Mesenchymal stem cell (in vitro differentiated cells and primary cell): ENCODE data around the gene NDUFS6.

Source experiments
- DNase-seq: peaks from one replicate; pipeline ENCODE4 v3.0.0-alpha.2; 2013
- H2AFZ ChIP-seq: one replicate; pipeline ENCODE4 v1.6.1; 2013; ENCODE audit warnings: low read depth, mild to moderate bottlenecking, control low read depth, inconsistent platforms, low read length, moderate library complexity
- H2AK5ac ChIP-seq: 2 replicates; pipeline ENCODE4 v1.6.1; 2013; ENCODE audit warnings: low read length, moderate library complexity, mild to moderate bottlenecking, inconsistent platforms; ENCODE audit not compliant: severe bottlenecking
- H2BK120ac ChIP-seq: one replicate; pipeline ENCODE4 v1.6.1; 2013; ENCODE audit warnings: low read depth, mild to moderate bottlenecking, inconsistent platforms, low read length, moderate library complexity
- H2BK12ac ChIP-seq, 2 experiments: one replicate each; pipeline ENCODE4 v1.6.1; 2013; ENCODE audit warnings: inconsistent platforms in 2 of 2, low read length in 2 of 2, mild to moderate bottlenecking in 2 of 2, moderate library complexity in 2 of 2, control low read depth in 1 of 2
- H2BK15ac ChIP-seq: one replicate; pipeline ENCODE4 v1.6.1; 2013; ENCODE audit warnings: mild to moderate bottlenecking, low read depth, inconsistent platforms; ENCODE audit not compliant: poor library complexity, severe bottlenecking
- H2BK5ac ChIP-seq: 2 replicates; pipeline ENCODE4 v1.6.1; 2013; ENCODE audit warnings: low read depth, mild to moderate bottlenecking, low read length, control low read depth, inconsistent platforms; ENCODE audit not compliant: poor library complexity, severe bottlenecking
- H3K14ac ChIP-seq, 2 experiments: one replicate each; pipeline ENCODE4 v1.6.1; 2013; ENCODE audit warnings: inconsistent platforms in 2 of 2, low read length in 2 of 2, control low read depth in 1 of 2, mild to moderate bottlenecking in 1 of 2, moderate library complexity in 1 of 2
- H3K18ac ChIP-seq, 2 experiments: one replicate each; pipeline ENCODE4 v1.6.1; 2013; ENCODE audit warnings: inconsistent platforms in 2 of 2, low read length in 2 of 2, control low read depth in 1 of 2, low read depth in 1 of 2, mild to moderate bottlenecking in 1 of 2
- H3K23ac ChIP-seq, 2 experiments: one replicate each; pipeline ENCODE4 v1.6.1; 2013; ENCODE audit warnings: inconsistent platforms in 2 of 2, low read length in 2 of 2, mild to moderate bottlenecking in 2 of 2, moderate library complexity in 2 of 2, control low read depth in 1 of 2
- H3K27ac ChIP-seq: 2 replicates; pipeline ENCODE4 v1.5.1; 2013; ENCODE audit warnings: mild to moderate bottlenecking, moderate library complexity, low read length, control low read depth, inconsistent platforms; ENCODE audit not compliant: poor library complexity, severe bottlenecking
- H3K27me3 ChIP-seq, 2 experiments: 2 replicates each; pipeline versions ENCODE4 v1.6.1 to v1.7.0; 2013; ENCODE audit warnings: low read length in 2 of 2, mild to moderate bottlenecking in 2 of 2, moderate library complexity in 2 of 2, control low read depth in 1 of 2, inconsistent platforms in 1 of 2; ENCODE audit not compliant: control insufficient read depth in 1 of 2, insufficient read depth in 1 of 2
- H3K36me3 ChIP-seq, 2 experiments: 2 replicates each; pipeline versions ENCODE4 v1.6.1 to v1.7.0; 2013; ENCODE audit warnings: low read length in 2 of 2, control low read depth in 1 of 2, inconsistent platforms in 1 of 2, low read depth in 1 of 2, mild to moderate bottlenecking in 1 of 2; ENCODE audit not compliant: insufficient read depth in 2 of 2, control insufficient read depth in 1 of 2
- H3K4ac ChIP-seq, 2 experiments: one replicate each; pipeline ENCODE4 v1.6.1; 2013; ENCODE audit warnings: inconsistent platforms in 2 of 2, low read length in 2 of 2, mild to moderate bottlenecking in 2 of 2, moderate library complexity in 2 of 2, control low read depth in 1 of 2, low read depth in 1 of 2
- H3K4me1 ChIP-seq: 2 replicates; pipeline ENCODE4 v1.6.1; 2013; ENCODE audit warnings: low read depth, low read length, control low read depth; ENCODE audit not compliant: control insufficient read depth, insufficient read depth
- H3K4me2 ChIP-seq: 2 replicates; pipeline ENCODE4 v1.6.1; 2013; ENCODE audit warnings: low read length, mild to moderate bottlenecking, inconsistent platforms; ENCODE audit not compliant: poor library complexity, severe bottlenecking
- H3K4me3 ChIP-seq, 2 experiments: 2 replicates each; pipeline versions ENCODE4 v1.5.1 to v1.7.0; 2013; ENCODE audit warnings: low read length in 2 of 2, mild to moderate bottlenecking in 2 of 2, control low read depth in 1 of 2, low read depth in 1 of 2; ENCODE audit not compliant: insufficient read depth in 1 of 2
- H3K79me1 ChIP-seq: replicated peaks from 2 replicates; pipeline ENCODE4 v1.6.1; 2013; ENCODE audit warnings: mild to moderate bottlenecking, control low read depth, low read length, inconsistent platforms; ENCODE audit not compliant: poor library complexity, severe bottlenecking
- H3K9ac ChIP-seq: 2 replicates; pipeline ENCODE4 v1.7.0; 2013; ENCODE audit warnings: mild to moderate bottlenecking, low read length, moderate library complexity
- H3K9me3 ChIP-seq: 2 replicates; pipeline ENCODE4 v1.7.0; 2013; ENCODE audit warnings: mild to moderate bottlenecking, low read length; ENCODE audit not compliant: control insufficient read depth
- H4K8ac ChIP-seq: one replicate; pipeline ENCODE4 v1.6.1; 2013; ENCODE audit warnings: inconsistent platforms, mild to moderate bottlenecking, low read length, moderate library complexity
- H4K91ac ChIP-seq: one replicate; pipeline ENCODE4 v1.6.1; 2013; ENCODE audit warnings: mild to moderate bottlenecking, low read length, inconsistent platforms
- WGBS: methylation state at CpG from one replicate; pipeline ENCODE4 v1.1.7; 2013; ENCODE audit warnings: mixed read lengths; 5-methylcytosine and 5-hydroxymethylcytosine counted together

Gene NDUFS6

GRCh38 chr5:1785984-1786383, 15.2 kb upstream of the NDUFS6 start:
- H3K9me3 ChIP-seq, result no peaks in the 10 kb centered on the region
- no peak overlapping the region for H2AFZ ChIP-seq
- no peak overlapping the region for H3K4me2 ChIP-seq
- 98% methylated on average over 13 of the region's 13 CpGs for WGBS
- H4K8ac ChIP-seq, result no peak overlapping the region
- no peak overlapping the region for H2BK15ac ChIP-seq
- H3K79me1 ChIP-seq, result no peaks in the 10 kb centered on the region
- H3K27me3 ChIP-seq, result peaks cover 17 to 24% of the 10 kb centered on the region in 2 experiments
- no peak overlapping the region for H3K18ac ChIP-seq
- H3K27ac ChIP-seq, result no peak overlapping the region
- no peak overlapping the region for H4K91ac ChIP-seq
- H2BK12ac ChIP-seq, result no peak overlapping the region
- H3K36me3 ChIP-seq, result no peaks in the 10 kb centered on the region
- no peak for DNase-seq
- H3K9ac ChIP-seq, result no peak overlapping the region
- H2AK5ac ChIP-seq, result no peak overlapping the region
- no peak overlapping the region for H2BK120ac ChIP-seq
- no peak overlapping the region for H3K14ac ChIP-seq
- H3K4ac ChIP-seq, result no peak overlapping the region
- no peak overlapping the region for H3K4me3 ChIP-seq
- no peak overlapping the region for H3K23ac ChIP-seq
- peaks cover 12% of the 10 kb centered on the region for H3K4me1 ChIP-seq
- no peak overlapping the region for H2BK5ac ChIP-seq

- no peak for DNase-seq
- Histone ChIP-seq H3K18ac (no peak overlapping the region), H2BK120ac (no peak overlapping the region), H2BK12ac (no peak overlapping the region), H2BK15ac (no peak overlapping the region), H3K79me1 (no peaks in the 10 kb centered on the region), H2AK5ac (no peak overlapping the region), H2BK5ac (no peak overlapping the region), H3K27ac (no peak overlapping the region), H4K91ac (no peak overlapping the region), H2AFZ (no peak overlapping the region), H3K9me3 (no peaks in the 10 kb centered on the region), H3K23ac (no peak overlapping the region), H4K8ac (no peak overlapping the region), H3K4me1 (peaks cover 12% of the 10 kb centered on the region), H3K14ac (no peak overlapping the region), H3K27me3 (peaks cover 16 to 22% of the 10 kb centered on the region in 2 experiments), H3K4me3 (no peak overlapping the region), H3K4ac (no peak overlapping the region), H3K36me3 (no peaks in the 10 kb centered on the region), H3K4me2 (no peak overlapping the region), H3K9ac (no peak overlapping the region)
- WGBS, result 91% methylated on average over 29 of the region's 29 CpGs
Measured at GRCh38 chr5:1786621-1787471, 14.4 kb upstream of the NDUFS6 start.

GRCh38 chr5:1787472-1788047, 13.6 kb upstream of the NDUFS6 start:
- no peak overlapping the region for H2BK12ac ChIP-seq
- H2AK5ac ChIP-seq, result no peak overlapping the region
- H3K14ac ChIP-seq, result no peak overlapping the region
- H3K27me3 ChIP-seq, result peaks cover 11 to 15% of the 10 kb centered on the region in 2 experiments
- H2BK15ac ChIP-seq, result no peak overlapping the region
- H3K18ac ChIP-seq, result no peak overlapping the region
- no peak overlapping the region for H4K8ac ChIP-seq
- no peaks in the 10 kb centered on the region for H3K36me3 ChIP-seq
- no peak overlapping the region for H3K27ac ChIP-seq
- H2BK120ac ChIP-seq, result no peak overlapping the region
- no peak overlapping the region for H3K9ac ChIP-seq
- peaks cover 11% of the 10 kb centered on the region for H3K4me1 ChIP-seq
- H3K9me3 ChIP-seq, result no peaks in the 10 kb centered on the region
- H2AFZ ChIP-seq, result no peak overlapping the region
- no peak overlapping the region for H4K91ac ChIP-seq
- no peak overlapping the region for H2BK5ac ChIP-seq
- H3K4ac ChIP-seq, result no peak overlapping the region
- no peak overlapping the region for H3K4me2 ChIP-seq
- H3K23ac ChIP-seq, result no peak overlapping the region
- H3K4me3 ChIP-seq, result no peak overlapping the region
- 90% methylated on average over 12 of the region's 12 CpGs for WGBS
- DNase-seq, result no peak
- no peaks in the 10 kb centered on the region for H3K79me1 ChIP-seq

GRCh38 chr5:1788200-1788599, 13.0 kb upstream of the NDUFS6 start:
- Histone ChIP-seq H3K9me3 (no peaks in the 10 kb centered on the region), H2BK15ac (no peak overlapping the region), H3K9ac (no peak overlapping the region), H4K8ac (no peak overlapping the region), H3K4ac (no peak overlapping the region), H3K4me1 (peaks cover 10% of the 10 kb centered on the region), H3K14ac (no peak overlapping the region), H2BK5ac (no peak overlapping the region), H3K4me3 (no peak overlapping the region), H3K27me3 (peaks cover 11% of the 10 kb centered on the region in 2 experiments), H4K91ac (no peak overlapping the region), H3K18ac (peak overlapping the region in 1 of 2 experiments; percentile 38), H2BK12ac (peak overlapping the region in 1 of 2 experiments; percentile 57), H3K79me1 (no peaks in the 10 kb centered on the region), H3K36me3 (no peaks in the 10 kb centered on the region), H3K23ac (no peak overlapping the region), H3K4me2 (no peak overlapping the region), H3K27ac (no peak overlapping the region), H2AFZ (no peak overlapping the region), H2AK5ac (no peak overlapping the region), H2BK120ac (no peak overlapping the region)
- DNase-seq, result no peak
- WGBS, result 98% methylated on average over 7 of the region's 7 CpGs
